Measurements from ENCODE around the gene ADO. TPM values are rescaled to one million over a fixed set of nuclear protein-coding genes. Genes with fewer than 3 reads are reported as not detected.

Gene ADO
- total and polyA plus RNA-seq, 12 donors = 5.3 to 27.2 (median 23.7) TPM

GRCh38 chr10:62764011-62764410 lies 40.5 kb upstream of the ADO start:
- TF ChIP-seq POLR2A (IDR thresholded peaks at IDR 0.05) (no peak), CTCF (IDR thresholded peaks at IDR 0.05) (no peak)
- H3K27me3 ChIP-seq = no peaks in the 10 kb centered on the region
- H3K4me3 ChIP-seq = no peak overlapping the region
- H3K9me3 ChIP-seq (replicated peaks in 1 of 3) = no peaks in the 10 kb centered on the region
- no peak for DNase-seq
- H3K4me1 ChIP-seq (replicated peaks in 1 of 2) = no peaks in the 10 kb centered on the region
- no peaks in the 10 kb centered on the region for H3K36me3 ChIP-seq (replicated peaks in 1 of 2)
- 95 to 97% (median 96%) methylated on average over 4 of the region's 4 CpGs for WGBS, 4 donors
- intact Hi-C loops (cut with DNase I) = no loop called here
- no peak overlapping the region for H3K27ac ChIP-seq

- TF ChIP-seq POLR2A (IDR thresholded peaks at IDR 0.05) (no peak), CTCF (IDR thresholded peaks at IDR 0.05) (no peak)
- intact Hi-C loops (cut with DNase I) = no loop called here
- no peaks in the 10 kb centered on the region for H3K4me1 ChIP-seq (replicated peaks in 1 of 2)
Observed at GRCh38 chr10:62765726-62766125, 38.8 kb upstream of the ADO start.

GRCh38 chr10:62766386-62766785 lies 38.1 kb upstream of the ADO start:
- no peaks in the 10 kb centered on the region for H3K27me3 ChIP-seq
- no peaks in the 10 kb centered on the region for H3K9me3 ChIP-seq (replicated peaks in 1 of 3)
- no peaks in the 10 kb centered on the region for H3K36me3 ChIP-seq (replicated peaks in 1 of 2)
- no peak overlapping the region for H3K4me3 ChIP-seq
- intact Hi-C loops (cut with DNase I) = no loop called here
- no peaks in the 10 kb centered on the region for H3K4me1 ChIP-seq (replicated peaks in 1 of 2)
- no peak for TF ChIP-seq POLR2A (IDR thresholded peaks at IDR 0.05)
- no peak for TF ChIP-seq CTCF (IDR thresholded peaks at IDR 0.05)
- H3K27ac ChIP-seq = no peak overlapping the region
- 62 to 69% (median 64%) methylated on average over 3 of the region's 3 CpGs for WGBS, 4 donors
- no peak for DNase-seq

More at GRCh38 chr10:62765726-62766125, 38.8 kb upstream of the ADO start:
- Histone ChIP-seq H3K36me3 (replicated peaks in 1 of 2) (no peaks in the 10 kb centered on the region), H3K4me3 (no peak overlapping the region), H3K27ac (no peak overlapping the region), H3K27me3 (no peaks in the 10 kb centered on the region), H3K9me3 (replicated peaks in 1 of 3) (no peaks in the 10 kb centered on the region)
- 82 to 91% (median 87%) methylated on average over 2 of the region's 2 CpGs for WGBS, 4 donors
- DNase-seq = no peak

- WGBS, 4 donors = 94 to 100% (median 97%) methylated on average over 1 of the region's 1 CpG
- no peaks in the 10 kb centered on the region for H3K9me3 ChIP-seq (replicated peaks in 1 of 3)
- no peaks in the 10 kb centered on the region for H3K36me3 ChIP-seq (replicated peaks in 1 of 2)
- TF ChIP-seq CTCF (IDR thresholded peaks at IDR 0.05) = no peak
- TF ChIP-seq POLR2A (IDR thresholded peaks at IDR 0.05) = no peak
- peak in 1 of 7 donors; percentile 11 for DNase-seq
- H3K27me3 ChIP-seq = no peaks in the 10 kb centered on the region
- intact Hi-C loops (cut with DNase I) = no loop called here
- no peaks in the 10 kb centered on the region for H3K4me1 ChIP-seq (replicated peaks in 1 of 2)
- no peak overlapping the region for H3K4me3 ChIP-seq
- H3K27ac ChIP-seq = no peak overlapping the region
Observed at GRCh38 chr10:62769574-62770242, 34.8 kb upstream of the ADO start.
